ENCODE measurements around the gene CDC25A. TPM values are rescaled to one million over a fixed set of nuclear protein-coding genes. Genes with fewer than 3 reads are reported as not detected.

The CDC25A gene
- total and polyA plus RNA-seq, 2 of the 8 experiments (the other 6 are each of a cell fraction or from before 2014, with no cell fraction given), result 20.7 to 62.1 TPM

- Histone ChIP-seq H2BK20ac (ENCODE audit: low read length) (no peak overlapping the region), H2AFZ (ENCODE audit: low read length) (no peak overlapping the region), H3K9me3 (ENCODE audit: insufficient read depth in 2 of 2, low read depth in 1 of 2, low read length in 1 of 2) (no peaks in the 10 kb centered on the region), H2BK15ac (ENCODE audit: low read length) (no peak overlapping the region), H3K27me3 (replicated peaks in 1 of 4; ENCODE audit: control insufficient read depth in 3 of 4, extremely low read depth in 1 of 4, insufficient read depth in 3 of 4, low read length in 3 of 4) (no peaks in the 10 kb centered on the region), H2AK5ac (ENCODE audit: low read depth, low read length) (no peak overlapping the region), H2BK12ac (ENCODE audit: low read depth, low read length) (no peak overlapping the region), H4K8ac (ENCODE audit: extremely low read depth, insufficient read depth, low read length) (no peak overlapping the region), H2BK120ac (replicated peaks; ENCODE audit: low read depth, low read length) (no peak overlapping the region), H4K5ac (ENCODE audit: insufficient read length, low read depth, low read length) (no peak overlapping the region), H3K36me3 (ENCODE audit: control insufficient read depth in 2 of 4, insufficient read depth in 4 of 4, low read length in 3 of 4) (no peaks in the 10 kb centered on the region), H3K79me1 (ENCODE audit: low read depth, low read length) (no peaks in the 10 kb centered on the region), H3K56ac (replicated peaks; ENCODE audit: insufficient read length, low read depth, low read length) (no peak overlapping the region), H3K9ac (replicated peaks in 1 of 4; ENCODE audit: extremely low read depth in 1 of 4, low read depth in 3 of 4, low read length in 3 of 4) (no peak overlapping the region), H3K4ac (replicated peaks; ENCODE audit: insufficient read length, low read depth, low read length) (no peak overlapping the region), H3K23me2 (ENCODE audit: low read depth, low read length) (no peaks in the 10 kb centered on the region), H3K79me2 (ENCODE audit: control insufficient read depth in 1 of 2, insufficient read depth in 2 of 2, low read length in 2 of 2) (no peaks in the 10 kb centered on the region), H3K14ac (ENCODE audit: insufficient read length) (no peak overlapping the region), H3K23ac (ENCODE audit: insufficient read length) (no peak overlapping the region), H3K4me2 (ENCODE audit: insufficient read depth in 1 of 2, low read depth in 2 of 2, low read length in 2 of 2) (no peak overlapping the region), H3K4me1 (replicated peaks in 1 of 4; ENCODE audit: control insufficient read depth in 3 of 4, insufficient read depth in 4 of 4, low read length in 3 of 4) (peaks cover 0 to 4% (median 0%) of the 10 kb centered on the region in 4 experiments; a peak in 2 of 7 replicates), H4K91ac (replicated peaks; ENCODE audit: insufficient read length, low read length) (no peak overlapping the region), H3K27ac (ENCODE audit: low read depth, low read length) (no peak overlapping the region), H3K4me3 (ENCODE audit: extremely low read depth in 1 of 4, insufficient read depth in 2 of 4, low read depth in 3 of 4, low read length in 4 of 4) (no peak overlapping the region), H3K18ac (ENCODE audit: extremely low read depth, low read length) (no peak overlapping the region), H4K20me1 (replicated peaks in 1 of 2; ENCODE audit: control insufficient read depth in 1 of 2, insufficient read depth in 2 of 2, low read length in 2 of 2) (no peaks in the 10 kb centered on the region), H2BK5ac (ENCODE audit: low read depth, low read length) (no peak overlapping the region)
- 93% methylated on average over 4 of the region's 4 CpGs; no CpG with 5 or more reads in 1 of the 2 experiments for WGBS, 2 experiments (ENCODE audit: extremely low coverage in 1 of 2, insufficient coverage in 1 of 2, insufficient read length in 1 of 2, insufficient replicate concordance in 2 of 2, low coverage in 1 of 2, low lambda C conversion rate in 2 of 2, missing lambda C conversion rate in 1 of 2)
- FAIRE-seq (no peak), DNase-seq (ENCODE audit: low read depth in 1 of 2, low spot score in 2 of 2) (no peak)
- ChIA-PET CTCF (ENCODE audit: partially characterized antibody) (interaction anchor here (0.8 to 1.2 kb wide), 2 partner anchors 23 to 24 kb away, joined by 3 to 5 read pairs; no protein-coding TSS in a partner anchor), POLR2A (ENCODE audit: partially characterized antibody) (interaction anchor here (1.9 kb wide), 1 partner anchor 30 kb away, joined by 5 read pairs; no protein-coding TSS in a partner anchor)
- TF ChIP-seq CBX8 (IDR thresholded peaks at IDR 0.05; ENCODE audit: borderline replicate concordance, low read depth, low read length), result no peak
- no peak for TF ChIP-seq POLR2AphosphoS5 (IDR thresholded peaks at IDR 0.05; ENCODE audit: low read depth, low read length)
- TF ChIP-seq MAX (IDR thresholded peaks at IDR 0.05), result no peak
- no peak for TF ChIP-seq HDAC6 (IDR thresholded peaks at IDR 0.05; ENCODE audit: low read depth, low read length)
- no peak for TF ChIP-seq E2F6 (IDR thresholded peaks at IDR 0.05)
These were observed 68.6 kb downstream of the CDC25A start for GRCh38 chr3:48119505-48120193.

Measured in H1 (cell line).